Measurements from ENCODE around the gene STARD8. TPM values are rescaled to one million over a fixed set of nuclear protein-coding genes. Genes with fewer than 3 reads are reported as not detected.

The STARD8 gene
- total and polyA plus RNA-seq, 4 donors, result 1.8 to 10.7 (median 8.3) TPM

- TF ChIP-seq, protein P1, sequence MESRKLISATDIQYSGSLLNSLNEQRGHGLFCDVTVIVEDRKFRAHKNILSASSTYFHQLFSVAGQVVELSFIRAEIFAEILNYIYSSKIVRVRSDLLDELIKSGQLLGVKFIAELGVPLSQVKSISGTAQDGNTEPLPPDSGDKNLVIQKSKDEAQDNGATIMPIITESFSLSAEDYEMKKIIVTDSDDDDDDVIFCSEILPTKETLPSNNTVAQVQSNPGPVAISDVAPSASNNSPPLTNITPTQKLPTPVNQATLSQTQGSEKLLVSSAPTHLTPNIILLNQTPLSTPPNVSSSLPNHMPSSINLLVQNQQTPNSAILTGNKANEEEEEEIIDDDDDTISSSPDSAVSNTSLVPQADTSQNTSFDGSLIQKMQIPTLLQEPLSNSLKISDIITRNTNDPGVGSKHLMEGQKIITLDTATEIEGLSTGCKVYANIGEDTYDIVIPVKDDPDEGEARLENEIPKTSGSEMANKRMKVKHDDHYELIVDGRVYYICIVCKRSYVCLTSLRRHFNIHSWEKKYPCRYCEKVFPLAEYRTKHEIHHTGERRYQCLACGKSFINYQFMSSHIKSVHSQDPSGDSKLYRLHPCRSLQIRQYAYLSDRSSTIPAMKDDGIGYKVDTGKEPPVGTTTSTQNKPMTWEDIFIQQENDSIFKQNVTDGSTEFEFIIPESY (IDR thresholded peaks at IDR 0.05), result no peak
- no peak for TF ChIP-seq YY1 (IDR thresholded peaks at IDR 0.05)
These were observed 28.9 kb downstream of the STARD8 start (continued) for GRCh38 chrX:68676335-68676734.

- Histone ChIP-seq H3K36me3 (ENCODE audit: control insufficient read depth in 4 of 4, insufficient read depth in 3 of 4, low read depth in 1 of 4, low read length in 3 of 4) (no peaks in the 10 kb centered on the region), H3K9ac (ENCODE audit: low read depth in 1 of 2, low read length in 2 of 2) (no peak overlapping the region), H3K9me3 (ENCODE audit: control insufficient read depth in 4 of 4, low read length in 3 of 4) (no peaks in the 10 kb centered on the region), H3K27me3 (ENCODE audit: control insufficient read depth in 4 of 4, insufficient read depth in 4 of 4, low read length in 3 of 4) (no peaks in the 10 kb centered on the region), H3K4me1 (ENCODE audit: control insufficient read depth in 4 of 4, insufficient read depth in 4 of 4, low read length in 3 of 4) (no peaks in the 10 kb centered on the region), H3K4me3 (ENCODE audit: low read depth in 1 of 3, low read length in 3 of 3) (no peak overlapping the region), H3K27ac (ENCODE audit: low read depth in 1 of 2, low read length in 2 of 2) (no peak overlapping the region)
- WGBS, result 80% methylated on average over 4 of the region's 4 CpGs
- TF ChIP-seq HNF4A (conservative IDR thresholded peaks at IDR 0.05) (no peak), RXRA (IDR thresholded peaks at IDR 0.05) (no peak), GABPA (IDR thresholded peaks at IDR 0.05 in 1 of 2, conservative IDR thresholded peaks at IDR 0.05 in 1 of 2) (no peak), FOXA2 (IDR thresholded peaks at IDR 0.05) (no peak), HNF4G (IDR thresholded peaks at IDR 0.05) (no peak), TAF1 (conservative IDR thresholded peaks at IDR 0.05) (no peak), JUND (IDR thresholded peaks at IDR 0.05) (no peak), NR2F2 (IDR thresholded peaks at IDR 0.05) (no peak), REST (IDR thresholded peaks at IDR 0.05) (no peak), RAD21 (IDR thresholded peaks at IDR 0.05) (no peak), FOXA1 (IDR thresholded peaks at IDR 0.05) (no peak), YY1 (IDR thresholded peaks at IDR 0.05) (no peak), EGR1 (IDR thresholded peaks at IDR 0.05; ENCODE audit: low read depth in 2 of 2) (no peak), SP1 (IDR thresholded peaks at IDR 0.05) (no peak), MAX (IDR thresholded peaks at IDR 0.05) (no peak)
- TF ChIP-seq, protein P2, sequence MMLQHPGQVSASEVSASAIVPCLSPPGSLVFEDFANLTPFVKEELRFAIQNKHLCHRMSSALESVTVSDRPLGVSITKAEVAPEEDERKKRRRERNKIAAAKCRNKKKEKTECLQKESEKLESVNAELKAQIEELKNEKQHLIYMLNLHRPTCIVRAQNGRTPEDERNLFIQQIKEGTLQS (IDR thresholded peaks at IDR 0.05), result no peak
- TF ChIP-seq, protein P1 (IDR thresholded peaks at IDR 0.05), result no peak
- TF ChIP-seq, protein P3, sequence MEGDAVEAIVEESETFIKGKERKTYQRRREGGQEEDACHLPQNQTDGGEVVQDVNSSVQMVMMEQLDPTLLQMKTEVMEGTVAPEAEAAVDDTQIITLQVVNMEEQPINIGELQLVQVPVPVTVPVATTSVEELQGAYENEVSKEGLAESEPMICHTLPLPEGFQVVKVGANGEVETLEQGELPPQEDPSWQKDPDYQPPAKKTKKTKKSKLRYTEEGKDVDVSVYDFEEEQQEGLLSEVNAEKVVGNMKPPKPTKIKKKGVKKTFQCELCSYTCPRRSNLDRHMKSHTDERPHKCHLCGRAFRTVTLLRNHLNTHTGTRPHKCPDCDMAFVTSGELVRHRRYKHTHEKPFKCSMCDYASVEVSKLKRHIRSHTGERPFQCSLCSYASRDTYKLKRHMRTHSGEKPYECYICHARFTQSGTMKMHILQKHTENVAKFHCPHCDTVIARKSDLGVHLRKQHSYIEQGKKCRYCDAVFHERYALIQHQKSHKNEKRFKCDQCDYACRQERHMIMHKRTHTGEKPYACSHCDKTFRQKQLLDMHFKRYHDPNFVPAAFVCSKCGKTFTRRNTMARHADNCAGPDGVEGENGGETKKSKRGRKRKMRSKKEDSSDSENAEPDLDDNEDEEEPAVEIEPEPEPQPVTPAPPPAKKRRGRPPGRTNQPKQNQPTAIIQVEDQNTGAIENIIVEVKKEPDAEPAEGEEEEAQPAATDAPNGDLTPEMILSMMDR (IDR thresholded peaks at IDR 0.05; ENCODE audit: low read depth, low read length, missing input control), result no peak
- DNase-seq (ENCODE audit: low spot score), result no peak
These were observed 30.5 kb downstream of the STARD8 start for GRCh38 chrX:68677998-68678397.

All from liver (tissue), 9 donors.